Gastrocnemius medialis (tissue), 4 donors: Measurements from ENCODE around the gene KDM3A.

Source experiments
- POLR2A ChIP-seq, 2 donors: fragments of 450-650 bp; IDR thresholded peaks; one replicate each; pipeline ENCODE4 v1.6.1; 2017; ENCODE audit warnings: antibody characterized with exemption in 2 of 2, mild to moderate bottlenecking in 2 of 2, moderate library complexity in 2 of 2
- TF ChIP-seq, protein P1 (sequence below), 5 experiments: fragments of 450-650 bp in 3 of 5; fragments of 200-600 bp in 2 of 5; sonication (generic) in 2 of 5; IDR thresholded peaks in 4 of 5; conservative IDR thresholded peaks in 1 of 5; 1 replicate in 4 of 5; 2 replicates in 1 of 5; pipeline ENCODE4 v1.5.1; 2016 to 2019; ENCODE audit warnings: antibody characterized with exemption in 5 of 5, mild to moderate bottlenecking in 3 of 5, moderate library complexity in 3 of 5

- TF ChIP-seq, protein P1, sequence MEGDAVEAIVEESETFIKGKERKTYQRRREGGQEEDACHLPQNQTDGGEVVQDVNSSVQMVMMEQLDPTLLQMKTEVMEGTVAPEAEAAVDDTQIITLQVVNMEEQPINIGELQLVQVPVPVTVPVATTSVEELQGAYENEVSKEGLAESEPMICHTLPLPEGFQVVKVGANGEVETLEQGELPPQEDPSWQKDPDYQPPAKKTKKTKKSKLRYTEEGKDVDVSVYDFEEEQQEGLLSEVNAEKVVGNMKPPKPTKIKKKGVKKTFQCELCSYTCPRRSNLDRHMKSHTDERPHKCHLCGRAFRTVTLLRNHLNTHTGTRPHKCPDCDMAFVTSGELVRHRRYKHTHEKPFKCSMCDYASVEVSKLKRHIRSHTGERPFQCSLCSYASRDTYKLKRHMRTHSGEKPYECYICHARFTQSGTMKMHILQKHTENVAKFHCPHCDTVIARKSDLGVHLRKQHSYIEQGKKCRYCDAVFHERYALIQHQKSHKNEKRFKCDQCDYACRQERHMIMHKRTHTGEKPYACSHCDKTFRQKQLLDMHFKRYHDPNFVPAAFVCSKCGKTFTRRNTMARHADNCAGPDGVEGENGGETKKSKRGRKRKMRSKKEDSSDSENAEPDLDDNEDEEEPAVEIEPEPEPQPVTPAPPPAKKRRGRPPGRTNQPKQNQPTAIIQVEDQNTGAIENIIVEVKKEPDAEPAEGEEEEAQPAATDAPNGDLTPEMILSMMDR (IDR thresholded peaks at IDR 0.05 in 4 of 5, conservative IDR thresholded peaks at IDR 0.05 in 1 of 5), result no peak
- TF ChIP-seq POLR2A (IDR thresholded peaks at IDR 0.05), result no peak
Measured at GRCh38 chr2:86416146-86416545, 25.0 kb upstream of the KDM3A start.
